BLaER1 (cell line): Measurements from ENCODE around the gene PTCD1.

ENCODE experiments used
- H3K27ac ChIP-seq: shearing (Covaris generic); formaldehyde crosslinking; 2 replicates; pipeline ENCODE4 v1.8.1; 2022
- H3K27me3 ChIP-seq: shearing (Covaris generic); formaldehyde crosslinking; 2 replicates; pipeline ENCODE4 v1.8.1; 2022
- H3K36me3 ChIP-seq: shearing (Covaris generic); formaldehyde crosslinking; 2 replicates; pipeline ENCODE4 v1.8.1; 2022
- H3K4me1 ChIP-seq: shearing (Covaris generic); formaldehyde crosslinking; 2 replicates; pipeline ENCODE4 v1.8.1; 2022
- H3K4me2 ChIP-seq: shearing (Covaris generic); formaldehyde crosslinking; 2 replicates; pipeline ENCODE4 v1.8.1; 2022
- H3K4me3 ChIP-seq: shearing (Covaris generic); formaldehyde crosslinking; 2 replicates; pipeline ENCODE4 v1.8.1; 2022
- H3K9ac ChIP-seq: shearing (Covaris generic); formaldehyde crosslinking; 2 replicates; pipeline ENCODE4 v1.8.1; 2022
- H3K9me3 ChIP-seq: shearing (Covaris generic); formaldehyde crosslinking; 2 replicates; pipeline ENCODE4 v1.8.1; 2022
- H4K20me1 ChIP-seq: shearing (Covaris generic); formaldehyde crosslinking; 2 replicates; pipeline ENCODE4 v1.8.1; 2022
- Cebpa-rat ChIP-seq: shearing (Covaris generic); IDR thresholded peaks from 2 replicates; pipeline ENCODE4 v1.8.1; 2022

Gene PTCD1

DNA sequence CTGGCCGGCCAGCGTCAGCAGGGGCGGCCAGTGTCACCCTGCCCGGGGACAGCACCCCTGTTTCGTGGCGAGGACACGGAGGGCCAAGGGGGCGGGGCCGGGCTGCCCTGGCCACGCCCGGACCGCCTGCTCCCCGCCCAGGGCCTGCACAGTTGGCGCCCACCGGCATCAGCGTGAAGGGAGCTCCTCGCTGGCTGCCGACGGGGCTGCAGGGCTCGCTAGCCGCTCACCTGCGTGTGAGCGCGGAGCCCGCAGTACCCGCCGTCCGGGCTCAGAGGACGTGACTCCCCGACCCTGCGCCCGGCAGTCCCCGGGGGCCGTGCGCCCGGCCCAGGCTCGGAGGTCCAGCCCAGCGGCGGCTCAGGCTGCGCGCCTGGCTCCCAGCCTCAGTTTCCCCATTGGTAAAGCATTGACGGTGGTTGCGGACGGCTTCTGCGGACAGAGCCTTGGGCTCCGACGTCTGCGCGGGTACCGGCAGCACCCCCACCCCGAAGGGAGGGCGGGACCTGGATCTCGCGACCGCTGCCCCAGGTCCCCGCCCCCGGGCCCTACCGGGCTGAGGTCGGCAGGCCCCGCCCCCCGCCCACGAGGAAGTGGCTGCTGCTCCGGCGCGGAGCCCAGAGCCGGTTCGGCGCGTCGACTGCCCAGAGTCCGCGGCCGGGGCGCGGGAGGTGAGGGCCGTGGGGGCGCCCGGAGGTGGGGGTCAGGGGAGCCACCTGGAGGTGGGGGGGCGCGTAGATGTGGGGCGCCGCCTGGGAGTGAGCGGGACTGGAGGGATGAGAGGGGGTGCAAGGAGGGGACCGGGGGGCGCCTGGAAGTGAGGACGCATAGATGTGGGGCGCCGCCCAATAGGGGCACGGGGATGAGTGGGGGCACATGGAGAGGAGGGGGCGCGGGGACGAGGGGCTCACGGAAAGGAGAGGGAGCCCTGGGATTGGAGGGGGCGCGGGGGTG, 64.2 kb downstream of the PTCD1 start, which contains the start of gene ARPC1B:
ARPC1B (plus strand) TSS at position 620 of the 954 bp plus-strand sequence. CDS start 10,985 bp downstream, outside the sequence.
- TF ChIP-seq Cebpa-rat: no peak
- peak within 1 kb of the TSS; percentile 75 for H3K27ac ChIP-seq
- H3K36me3 ChIP-seq: peaks cover 27% of the 10 kb centered on the region
- peak within 1 kb of the TSS; percentile 82 for H3K4me3 ChIP-seq
- peaks cover 28% of the 10 kb centered on the region for H3K4me1 ChIP-seq
- H3K9ac ChIP-seq: peak within 1 kb of the TSS; percentile 78
- peaks cover 38% of the 10 kb centered on the region for H4K20me1 ChIP-seq
- no peaks in the 10 kb centered on the region for H3K27me3 ChIP-seq
- H3K9me3 ChIP-seq: no peaks in the 10 kb centered on the region
- peak within 1 kb of the TSS; percentile 74 for H3K4me2 ChIP-seq

- H3K27ac ChIP-seq: no peak overlapping the region
- H3K9ac ChIP-seq: peak overlapping the region; percentile 78; the same call in 1 of the 2 replicates
- no peak for TF ChIP-seq Cebpa-rat
These were observed 65.2 kb downstream of the PTCD1 start for GRCh38 chr7:99373091-99374066.

DNA sequence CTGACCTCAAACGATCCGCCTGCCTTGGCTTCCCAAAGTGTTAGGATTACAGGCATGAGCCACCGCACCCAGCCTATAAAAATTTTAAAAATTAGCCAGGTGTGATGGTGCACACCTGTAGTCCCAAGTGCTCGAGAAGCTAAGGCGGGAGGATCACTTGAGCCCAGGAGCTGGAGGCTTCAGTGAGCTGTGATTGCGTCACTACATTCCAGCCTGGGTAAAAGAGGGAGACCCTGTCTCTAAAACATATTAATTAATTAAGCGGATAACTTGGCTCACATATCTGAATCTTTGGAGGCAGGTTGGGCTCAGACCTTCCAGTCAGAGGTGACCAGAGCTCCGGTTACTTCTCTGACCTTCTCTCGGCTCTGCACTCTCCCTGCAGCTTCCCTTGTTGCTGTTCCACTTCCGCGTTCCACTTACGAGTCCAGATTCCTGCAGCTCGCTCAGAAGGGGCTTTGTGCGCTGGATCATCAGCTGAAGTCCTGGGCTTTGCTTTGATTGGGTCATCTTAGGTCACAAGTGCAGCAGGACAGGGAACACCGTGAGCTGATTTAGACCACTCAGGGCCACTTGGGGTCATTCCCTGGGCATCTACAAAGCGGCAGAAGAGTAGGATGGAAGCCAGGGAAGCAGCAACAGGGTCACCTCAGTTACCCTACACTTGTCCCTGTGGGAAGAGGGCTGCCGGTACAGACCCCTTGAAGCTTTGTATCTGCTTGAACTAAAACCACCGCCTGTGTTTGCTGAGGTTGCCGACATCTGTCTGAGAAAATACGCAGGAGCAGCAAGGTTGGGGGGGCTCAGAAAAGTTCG, 66.1 kb downstream of the PTCD1 start:
- no peaks in the 10 kb centered on the region for H3K9me3 ChIP-seq
- H3K4me1 ChIP-seq: peaks cover 20% of the 10 kb centered on the region
- no peak overlapping the region for H3K4me2 ChIP-seq
- H3K9ac ChIP-seq: no peak overlapping the region
- no peak overlapping the region for H3K27ac ChIP-seq
- peaks cover 23% of the 10 kb centered on the region for H4K20me1 ChIP-seq
- 0 out of 2 replicates have a peak, but pooled peaks have one; percentile 17 for TF ChIP-seq Cebpa-rat
- H3K36me3 ChIP-seq: peaks cover 29% of the 10 kb centered on the region
- no peaks in the 10 kb centered on the region for H3K27me3 ChIP-seq
- no peak overlapping the region for H3K4me3 ChIP-seq

More at GRCh38 chr7:99373091-99374066, 65.2 kb downstream of the PTCD1 start:
- Histone ChIP-seq H3K4me2 (peak overlapping the region; percentile 74), H3K36me3 (peaks cover 33% of the 10 kb centered on the region), H3K27me3 (no peaks in the 10 kb centered on the region), H3K4me3 (peak overlapping the region; percentile 82), H4K20me1 (peaks cover 32% of the 10 kb centered on the region), H3K9me3 (no peaks in the 10 kb centered on the region), H3K4me1 (peaks cover 20% of the 10 kb centered on the region)

DNA sequence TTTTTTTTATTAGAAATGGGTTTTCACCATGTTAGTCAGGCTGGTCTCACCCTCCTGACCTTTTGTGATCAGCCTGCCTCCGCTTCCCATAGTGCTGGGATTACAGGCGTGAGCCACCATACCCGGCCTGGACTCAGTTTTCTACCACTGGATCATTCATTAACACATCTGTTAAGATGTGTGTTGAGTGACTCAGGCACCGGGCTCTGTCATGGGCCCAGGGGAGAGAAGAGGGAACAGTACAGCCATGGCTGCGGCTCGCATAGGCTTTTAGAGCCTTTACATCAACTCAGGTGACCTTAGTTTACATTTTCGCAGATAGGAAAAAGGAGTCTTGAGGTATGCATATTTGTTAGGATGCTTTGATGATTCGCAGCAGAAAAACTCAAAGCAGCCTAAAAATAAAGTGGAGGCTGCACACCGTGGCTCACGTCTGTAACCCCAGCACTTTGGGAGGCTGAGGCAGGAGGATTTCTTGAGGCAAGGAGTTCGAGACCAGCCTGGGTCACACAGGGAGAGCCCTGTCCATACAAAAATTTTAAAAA, 67.2 kb downstream of the PTCD1 start:
- Histone ChIP-seq H3K27me3 (no peaks in the 10 kb centered on the region), H3K36me3 (peaks cover 29% of the 10 kb centered on the region), H4K20me1 (peaks cover 12% of the 10 kb centered on the region), H3K4me3 (no peak overlapping the region), H3K9ac (no peak overlapping the region; the same call in 1 of the 2 replicates), H3K4me1 (peaks cover 15% of the 10 kb centered on the region), H3K4me2 (no peak overlapping the region), H3K27ac (no peak overlapping the region), H3K9me3 (no peaks in the 10 kb centered on the region)
- no peak for TF ChIP-seq Cebpa-rat

- H3K27ac ChIP-seq: no peak overlapping the region
- peaks cover 45% of the 10 kb centered on the region for H3K36me3 ChIP-seq
These were observed 68.7 kb downstream of the PTCD1 start for GRCh38 chr7:99369767-99370391.

GRCh38 chr7:99368750-99369389, 69.7 kb downstream of the PTCD1 start:
- Histone ChIP-seq H3K27me3 (no peaks in the 10 kb centered on the region), H3K4me2 (no peak overlapping the region), H3K9me3 (no peaks in the 10 kb centered on the region), H3K9ac (no peak overlapping the region), H3K4me1 (peaks cover 2% of the 10 kb centered on the region; the same call in 1 of the 2 replicates), H3K27ac (no peak overlapping the region), H4K20me1 (0 out of 2 replicates have a peak, but pooled peaks cover 5% of the 10 kb centered on the region), H3K36me3 (peaks cover 55% of the 10 kb centered on the region), H3K4me3 (no peak overlapping the region)
- TF ChIP-seq Cebpa-rat: no peak

More at GRCh38 chr7:99369767-99370391, 68.7 kb downstream of the PTCD1 start:
- Histone ChIP-seq H3K9me3 (no peaks in the 10 kb centered on the region), H3K4me3 (no peak overlapping the region), H3K4me1 (peaks cover 4% of the 10 kb centered on the region; the same call in 1 of the 2 replicates), H3K27me3 (no peaks in the 10 kb centered on the region), H4K20me1 (0 out of 2 replicates have a peak, but pooled peaks cover 3% of the 10 kb centered on the region), H3K9ac (no peak overlapping the region), H3K4me2 (no peak overlapping the region)
- no peak for TF ChIP-seq Cebpa-rat
